Smooth muscle cell (in vitro differentiated cells): ENCODE measurements around the gene HOXC4. TPM values are rescaled to one million over a fixed set of nuclear protein-coding genes. Genes with fewer than 3 reads are reported as not detected.

Experiments used
- DNase-seq: peaks from one replicate; lab custom pipeline; 2025; ENCODE audit not compliant: unreplicated experiment; lab: John Stamatoyannopoulos, UW
- H2AFZ ChIP-seq: fragments of 200-600 bp; sonication (generic); 2 replicates; pipeline ENCODE4 v1.6.0; 2016; ENCODE audit warnings: antibody characterized with exemption, low read depth, mild to moderate bottlenecking
- H3F3A ChIP-seq: fragments of 200-600 bp; sonication (generic); 2 replicates; pipeline ENCODE4 v1.6.0; 2017; ENCODE audit warnings: antibody characterized with exemption, low read depth
- H3K27ac ChIP-seq: fragments of 200-600 bp; sonication (generic); 2 replicates; pipeline ENCODE4 v1.5.1; 2016; ENCODE audit warnings: low read depth, mild to moderate bottlenecking
- H3K27me3 ChIP-seq: fragments of 200-600 bp; sonication (generic); 2 replicates; pipeline ENCODE4 v1.6.1; 2016; ENCODE audit warnings: low read depth, mild to moderate bottlenecking
- H3K36me3 ChIP-seq: fragments of 200-600 bp; sonication (generic); 2 replicates; pipeline ENCODE4 v1.5.1; 2016; ENCODE audit warnings: low read depth
- H3K4me1 ChIP-seq: fragments of 200-600 bp; sonication (generic); 2 replicates; pipeline ENCODE4 v1.5.1; 2016; ENCODE audit warnings: low read depth
- H3K4me2 ChIP-seq: fragments of 200-600 bp; sonication (generic); 2 replicates; pipeline ENCODE4 v1.6.0; 2016; ENCODE audit warnings: mild to moderate bottlenecking
- H3K4me3 ChIP-seq: fragments of 200-600 bp; sonication (generic); 2 replicates; pipeline ENCODE4 v1.5.1; 2016; ENCODE audit warnings: mild to moderate bottlenecking
- H3K79me2 ChIP-seq: fragments of 200-600 bp; sonication (generic); 2 replicates; pipeline ENCODE4 v1.6.0; 2016; ENCODE audit warnings: low read depth, mild to moderate bottlenecking
- H3K9ac ChIP-seq: fragments of 200-600 bp; sonication (generic); 2 replicates; pipeline ENCODE4 v1.6.0; 2016; ENCODE audit warnings: low read depth
- H3K9me3 ChIP-seq: fragments of 200-600 bp; sonication (generic); replicated peaks from 2 replicates; pipeline ENCODE4 v1.5.1; 2016; ENCODE audit warnings: low read depth
- H4K20me1 ChIP-seq: fragments of 200-600 bp; sonication (generic); 2 replicates; pipeline ENCODE4 v1.6.0; 2016; ENCODE audit warnings: low read depth
- CTCF ChIP-seq: fragments of 200-600 bp; sonication (generic); IDR thresholded peaks from 2 replicates; pipeline ENCODE4 v1.5.1; 2017; ENCODE audit warnings: borderline replicate concordance, mild to moderate bottlenecking, antibody characterized with exemption; ENCODE audit not compliant: insufficient read depth, poor library complexity, severe bottlenecking
- WGBS: methylation state at CpG from one replicate; pipeline ENCODE4 v1.1.7; 2016; ENCODE audit warnings: low lambda C conversion rate; 5-methylcytosine and 5-hydroxymethylcytosine counted together
- polyA plus RNA-seq: library from polyadenylated mRNA; unstranded; fragments of >200 nt; fragmentation: Nextera tagmentation; extraction: Ambion mirVana; gene quantifications from 2 replicates; pipeline ENCODE4 v1.2.1, GENCODE V29; 2016
- total RNA-seq: library from RNA; depleted of rRNA; stranded (reverse); fragments of >200 nt; gene quantifications from 2 replicates; pipeline ENCODE4 v1.2.3, GENCODE V29; 2014

Gene HOXC4
- total and polyA plus RNA-seq, 2 experiments from 2014 or later, result 0.49 to 1.2 TPM

- H3K27me3 ChIP-seq, result peaks cover 99% of the 10 kb centered on the region
- H3K4me1 ChIP-seq, result no peaks in the 10 kb centered on the region
- no peaks in the 10 kb centered on the region for H3K36me3 ChIP-seq
- H4K20me1 ChIP-seq, result no peaks in the 10 kb centered on the region
- DNase-seq, result no peak
- H3K4me3 ChIP-seq, result no peak overlapping the region
- 33% methylated on average over 7 of the region's 7 CpGs for WGBS
- no peaks in the 10 kb centered on the region for H3K9me3 ChIP-seq
- no peak for TF ChIP-seq CTCF
- no peak overlapping the region for H3K27ac ChIP-seq
- no peak overlapping the region for H3K9ac ChIP-seq
- H3F3A ChIP-seq, result no peaks in the 10 kb centered on the region
- no peak overlapping the region for H2AFZ ChIP-seq
- no peak overlapping the region for H3K4me2 ChIP-seq
- H3K79me2 ChIP-seq, result no peaks in the 10 kb centered on the region
Observed at GRCh38 chr12:54059668-54060067, 6.0 kb downstream of the HOXC4 start.

- no peak overlapping the region for H3K9ac ChIP-seq
- TF ChIP-seq CTCF, result no peak
- 41% methylated on average over 34 of the region's 38 CpGs for WGBS
- H2AFZ ChIP-seq, result no peak overlapping the region
- H3K4me2 ChIP-seq, result no peak overlapping the region
- H3K79me2 ChIP-seq, result no peaks in the 10 kb centered on the region
- H3F3A ChIP-seq, result no peaks in the 10 kb centered on the region
- no peak overlapping the region for H3K4me3 ChIP-seq
- peaks cover 99% of the 10 kb centered on the region for H3K27me3 ChIP-seq
- no peak overlapping the region for H3K27ac ChIP-seq
- H3K4me1 ChIP-seq, result no peaks in the 10 kb centered on the region
- H3K9me3 ChIP-seq, result no peaks in the 10 kb centered on the region
- no peaks in the 10 kb centered on the region for H4K20me1 ChIP-seq
- no peak for DNase-seq
- H3K36me3 ChIP-seq, result no peaks in the 10 kb centered on the region
Observed at GRCh38 chr12:54060174-54060974, 6.7 kb downstream of the HOXC4 start.

- Histone ChIP-seq H3K9ac (no peak overlapping the region), H3K36me3 (no peaks in the 10 kb centered on the region), H3K4me1 (no peaks in the 10 kb centered on the region), H3K27me3 (peaks cover 99% of the 10 kb centered on the region), H2AFZ (no peak overlapping the region), H3K79me2 (no peaks in the 10 kb centered on the region), H3K4me2 (no peak overlapping the region), H3F3A (no peaks in the 10 kb centered on the region), H3K9me3 (no peaks in the 10 kb centered on the region), H3K27ac (no peak overlapping the region), H3K4me3 (no peak overlapping the region), H4K20me1 (no peaks in the 10 kb centered on the region)
- TF ChIP-seq CTCF, result no peak
- DNase-seq, result no peak
- WGBS, result 17% methylated on average over 7 of the region's 7 CpGs
Observed at GRCh38 chr12:54060975-54061778, 7.5 kb downstream of the HOXC4 start.
